IPS-NIHi7 (cell line): ENCODE measurements around the gene RELN.

Source experiments
- DNase-seq: peaks from one replicate; pipeline ENCODE4 v3.0.0; 2012; ENCODE audit warnings: mixed read lengths; ENCODE audit errors: extremely low spot score

Gene RELN

DNA sequence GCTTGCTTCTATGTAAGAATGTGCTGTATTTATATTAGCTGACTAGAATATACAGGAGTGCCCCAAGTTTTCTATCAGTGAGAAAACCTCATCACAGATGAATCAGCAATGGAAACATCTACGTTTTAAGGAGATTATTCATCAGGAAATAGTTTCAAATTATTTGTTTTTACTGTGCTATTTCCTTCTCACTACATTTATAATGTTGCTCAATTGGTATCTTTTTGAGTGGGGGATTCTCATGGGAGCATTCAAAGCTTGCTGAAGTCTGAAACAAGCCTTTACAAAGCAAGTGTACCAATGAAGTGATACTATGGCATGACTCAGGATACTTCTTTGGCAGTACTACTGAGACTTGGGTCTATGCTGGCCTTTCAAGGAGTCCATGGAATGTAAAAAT, 352.4 kb downstream of the RELN start:
- DNase-seq, result no peak

DNA sequence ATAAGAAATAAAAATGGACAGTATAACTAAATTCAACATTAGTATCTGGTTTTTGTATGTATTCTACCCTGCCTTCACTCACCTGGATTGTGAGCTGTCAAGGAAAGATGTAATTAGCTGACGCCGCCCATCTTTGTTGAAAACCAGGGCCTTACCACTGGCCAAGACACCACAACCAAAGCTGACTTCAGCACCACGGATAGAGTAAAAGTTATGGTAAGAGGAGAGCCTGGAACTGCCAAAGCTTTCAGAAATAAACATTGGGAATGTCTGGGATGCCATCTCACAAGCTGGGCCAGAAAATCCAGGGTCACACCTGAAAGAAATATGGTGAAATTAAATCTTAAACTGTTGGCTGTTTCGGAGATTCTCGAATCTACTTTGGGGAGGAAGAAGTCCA, 353.3 kb downstream of the RELN start:
- DNase-seq, result peak; percentile 47

DNA sequence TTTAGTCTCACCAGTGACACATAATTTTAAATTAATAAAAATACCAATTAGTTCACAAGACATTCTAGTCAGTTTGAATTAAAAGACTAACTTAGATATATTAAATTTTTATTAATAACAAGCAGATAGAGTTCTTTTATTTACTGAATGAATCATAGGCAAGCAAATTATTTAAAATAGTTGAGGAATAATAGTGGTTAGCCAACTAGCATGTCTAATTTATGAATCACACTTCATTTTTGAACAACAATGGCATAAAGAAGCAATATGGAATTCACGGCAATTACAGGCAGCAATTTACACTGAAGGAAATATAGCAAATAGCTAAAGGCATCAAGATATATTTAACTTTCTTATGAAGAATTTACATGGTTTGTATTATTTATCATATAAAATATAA, 356.5 kb downstream of the RELN start:
- no peak for DNase-seq

DNA sequence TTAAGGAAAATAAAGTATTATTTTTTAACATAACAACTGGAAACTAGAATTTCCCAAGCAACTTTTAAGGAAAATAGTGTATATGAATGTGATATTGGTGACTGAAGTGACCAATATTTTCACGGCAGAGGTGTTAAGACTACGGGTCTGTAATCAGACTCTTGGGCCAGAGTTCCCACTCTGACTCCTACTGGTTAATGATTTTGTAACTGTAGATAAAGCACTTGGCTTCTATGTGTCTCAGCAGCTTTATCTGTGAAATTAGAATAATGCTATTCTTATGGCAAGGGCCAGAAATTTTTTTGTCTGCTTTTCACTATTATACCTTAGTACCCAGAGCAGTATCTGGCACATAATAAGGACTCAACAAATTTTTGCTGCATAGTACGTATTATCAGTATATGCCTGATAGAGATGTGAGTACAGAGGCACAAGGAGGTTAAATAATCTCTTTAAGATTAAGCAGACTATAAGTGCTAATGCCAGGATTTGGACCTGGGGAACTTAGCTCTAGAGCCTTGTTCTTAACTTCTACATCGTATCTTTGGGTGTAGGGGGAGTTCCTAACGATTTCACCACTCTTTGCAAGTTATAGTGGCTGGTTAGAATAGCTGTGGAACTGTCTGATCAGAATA, 357.3 kb downstream of the RELN start:
- DNase-seq, result no peak

DNA sequence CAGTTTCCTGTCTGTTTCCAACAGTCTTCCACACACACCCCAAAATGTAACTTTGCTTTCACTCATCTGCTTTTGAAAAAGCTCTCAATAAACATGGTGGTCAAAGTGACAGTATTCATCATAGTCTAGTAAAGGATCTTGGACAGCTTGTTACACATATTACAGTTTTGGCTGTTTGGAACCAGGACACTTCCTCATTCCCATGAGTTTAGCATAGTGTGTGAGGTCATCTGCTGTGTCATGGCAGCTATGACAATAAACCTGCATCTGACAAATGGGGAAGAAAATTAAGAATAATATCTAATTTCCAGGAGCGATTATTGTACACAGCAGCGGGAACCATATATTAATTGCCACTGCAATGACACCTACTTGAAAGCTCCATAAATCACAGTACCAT, 359.1 kb downstream of the RELN start:
- DNase-seq, result no peak

DNA sequence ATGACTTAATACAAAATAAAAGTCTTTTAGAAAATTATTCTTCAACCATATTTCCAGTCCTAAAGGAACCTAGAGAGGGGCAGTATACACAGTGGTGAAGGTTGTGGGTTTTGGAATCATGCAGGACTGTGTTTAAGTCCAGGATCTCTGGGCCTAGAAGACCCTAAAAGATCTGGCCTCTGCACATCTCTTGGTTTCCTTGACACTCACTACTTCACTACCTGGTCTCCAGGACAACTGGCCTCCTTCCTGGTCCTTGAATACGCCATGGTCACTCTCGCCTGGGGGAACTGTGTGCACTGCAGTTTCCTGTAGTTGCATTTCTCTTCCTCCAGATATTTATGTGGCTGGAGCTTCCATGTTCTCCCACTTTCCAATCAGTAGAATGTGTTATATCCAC, 360.7 kb downstream of the RELN start:
- DNase-seq, result no peak

DNA sequence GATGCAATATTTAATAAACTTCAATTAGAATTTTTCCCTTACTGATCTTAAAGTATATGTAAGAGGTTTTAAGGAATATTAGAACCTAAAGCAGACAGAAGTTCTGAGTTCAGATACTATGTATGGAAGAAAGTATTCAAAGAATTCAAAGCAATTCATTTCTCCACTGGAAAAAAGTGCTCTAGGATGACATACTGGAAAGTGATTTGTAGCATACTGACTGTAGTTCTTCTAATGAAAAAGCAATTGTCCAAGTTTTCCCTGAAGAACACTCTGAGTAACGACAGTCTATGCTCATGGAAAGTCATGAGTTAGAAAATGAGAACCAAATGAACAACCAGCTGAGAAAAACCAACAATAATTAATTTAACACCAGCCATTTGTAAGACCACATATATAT, 362.7 kb downstream of the RELN start:
- no peak for DNase-seq

DNA sequence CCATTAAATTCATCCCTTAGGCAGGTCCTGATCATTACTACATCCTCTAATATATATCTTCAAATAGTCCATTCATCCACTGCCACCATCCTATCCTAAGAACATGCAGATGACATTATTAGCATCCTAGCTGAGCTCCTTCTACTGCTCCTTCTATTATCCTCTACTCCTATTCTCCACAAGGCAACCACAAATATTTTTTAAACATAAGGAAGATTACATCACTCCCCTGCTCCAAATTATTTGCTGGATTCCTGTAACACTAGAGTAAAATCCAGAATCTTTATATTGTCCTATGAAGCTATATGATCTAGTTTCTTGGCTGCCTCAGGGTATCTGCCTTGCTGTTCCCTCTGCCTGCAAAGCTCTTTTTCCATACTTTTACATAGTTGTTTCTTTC, 367.2 kb downstream of the RELN start:
- no peak for DNase-seq

DNA sequence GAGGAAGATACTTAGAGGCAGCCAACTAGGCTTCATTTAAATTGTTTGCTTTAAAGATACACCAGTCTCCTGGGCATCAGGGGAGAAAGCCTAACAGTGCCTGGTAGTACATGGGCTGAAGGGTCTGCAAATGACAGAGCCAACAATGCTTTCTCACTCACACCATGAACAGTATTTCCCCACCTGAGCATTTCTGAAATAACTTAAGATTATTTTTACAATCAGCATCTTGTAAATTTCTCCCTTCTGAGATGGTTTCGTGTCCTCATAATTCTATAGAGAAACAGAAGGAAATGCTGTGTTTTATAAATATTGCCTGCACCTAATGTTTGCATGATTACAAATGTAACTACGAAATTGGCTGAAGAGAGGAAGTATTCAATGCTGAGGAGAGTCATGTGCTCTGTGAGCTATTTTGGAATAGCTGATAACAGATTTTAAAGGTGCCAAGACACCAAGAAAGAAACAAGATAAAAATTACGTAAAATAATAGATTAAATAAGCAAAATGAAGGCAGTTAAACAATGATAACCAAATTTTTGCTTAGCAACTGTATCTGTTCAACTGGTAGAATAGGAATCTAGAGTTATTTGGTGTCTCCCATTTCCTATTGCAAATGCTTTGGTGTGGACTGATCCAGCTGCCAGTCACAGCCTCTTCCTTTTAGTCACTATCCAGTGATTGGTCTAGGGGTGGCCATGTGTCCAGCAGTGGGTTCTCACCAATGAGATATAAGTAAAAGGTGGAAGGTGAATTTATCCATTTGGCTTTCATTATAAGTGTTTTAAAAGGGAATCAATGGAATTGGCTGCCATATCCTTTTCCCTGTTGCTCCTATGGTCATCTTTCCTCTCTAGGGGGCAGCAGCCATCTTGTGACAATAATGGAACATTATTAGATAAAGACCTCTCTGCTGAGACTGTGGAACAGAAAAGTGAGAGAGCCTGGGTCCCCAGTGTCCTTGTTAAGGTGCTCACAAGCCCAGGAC, 375.5 kb downstream of the RELN start:
- DNase-seq, result peak; percentile 20

DNA sequence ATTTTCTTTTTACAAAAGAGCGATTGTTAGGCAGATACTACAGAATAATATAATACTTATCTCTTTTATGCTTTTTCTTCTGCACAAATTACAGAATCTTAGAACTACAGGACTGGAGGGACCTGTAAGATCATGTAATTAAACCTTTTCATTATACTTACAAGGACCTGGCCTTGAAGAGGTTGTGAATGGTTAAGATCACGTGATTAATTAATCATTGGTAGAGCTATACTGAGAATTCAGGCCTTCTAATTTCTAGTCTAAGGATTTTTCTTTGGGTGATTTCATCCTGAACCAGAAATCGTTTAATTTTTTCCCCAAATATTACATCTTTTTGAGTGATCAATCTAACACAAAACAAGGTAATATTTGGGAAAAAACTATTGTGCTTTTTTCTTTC, 379.7 kb downstream of the RELN start:
- no peak for DNase-seq

DNA sequence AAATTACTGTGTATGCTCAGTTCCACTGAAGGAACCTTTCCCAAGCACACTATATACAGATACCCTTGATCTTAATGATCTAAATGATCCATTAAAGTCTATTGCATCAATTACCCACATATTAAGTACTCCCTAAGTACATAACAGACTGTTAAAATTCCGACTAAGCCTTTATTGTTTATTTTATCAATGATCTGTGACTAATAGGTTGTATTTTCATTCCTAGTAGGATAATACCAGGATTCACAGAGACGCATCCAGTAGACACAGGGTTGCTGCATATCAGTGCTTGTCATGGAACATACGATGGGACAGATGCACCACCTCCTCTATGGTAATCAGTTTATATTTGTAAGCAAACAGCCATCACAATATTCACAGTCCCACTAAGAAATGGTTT, 383.8 kb downstream of the RELN start:
- DNase-seq, result no peak

DNA sequence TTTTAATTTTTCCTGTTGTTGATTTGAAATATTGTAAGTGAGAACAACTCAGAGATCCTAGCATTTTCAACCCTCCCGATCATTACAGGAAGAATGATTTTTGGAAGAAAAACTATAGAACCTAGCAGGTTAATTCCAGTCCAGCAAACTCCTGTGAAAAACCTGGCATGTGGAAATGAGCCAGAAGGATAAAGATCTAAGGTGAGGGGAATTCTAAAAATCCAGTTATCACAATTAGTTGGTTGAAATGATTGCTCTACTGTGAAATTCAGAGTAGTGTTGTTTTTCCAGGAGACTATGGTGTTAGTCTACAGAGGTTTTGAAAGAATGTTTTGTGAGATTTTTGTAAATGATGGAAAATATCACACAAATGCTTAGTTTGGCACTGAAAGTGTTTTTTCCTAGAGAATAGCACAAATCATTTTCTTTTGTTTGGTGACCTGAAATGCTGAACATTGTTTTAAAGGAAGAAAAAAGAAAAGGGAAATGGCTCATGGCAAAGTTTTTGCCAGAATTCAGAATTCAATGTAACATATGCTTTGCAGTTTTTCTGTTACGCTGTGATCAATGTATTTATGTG, 391.0 kb downstream of the RELN start:
- DNase-seq, result no peak

DNA sequence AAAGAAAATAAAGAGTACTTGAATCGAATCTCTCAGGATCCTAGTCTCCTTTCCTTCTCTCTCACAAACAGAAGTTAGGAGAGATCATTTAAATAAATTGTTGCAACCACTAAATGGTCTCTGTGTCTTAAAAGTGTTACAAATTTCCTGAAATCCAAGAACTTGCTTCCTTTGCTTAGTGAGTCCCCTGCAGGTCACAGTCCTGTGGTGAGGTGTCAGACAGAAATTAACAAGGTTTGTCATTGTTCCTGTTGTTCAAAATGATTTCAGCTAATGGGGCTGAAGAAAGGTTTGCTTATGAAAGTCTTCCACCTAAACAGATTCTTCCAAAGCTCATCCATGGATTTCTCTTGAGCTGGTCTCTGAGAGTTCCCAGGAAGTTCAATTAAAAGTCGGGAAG, 391.9 kb downstream of the RELN start:
- DNase-seq, result no peak

DNA sequence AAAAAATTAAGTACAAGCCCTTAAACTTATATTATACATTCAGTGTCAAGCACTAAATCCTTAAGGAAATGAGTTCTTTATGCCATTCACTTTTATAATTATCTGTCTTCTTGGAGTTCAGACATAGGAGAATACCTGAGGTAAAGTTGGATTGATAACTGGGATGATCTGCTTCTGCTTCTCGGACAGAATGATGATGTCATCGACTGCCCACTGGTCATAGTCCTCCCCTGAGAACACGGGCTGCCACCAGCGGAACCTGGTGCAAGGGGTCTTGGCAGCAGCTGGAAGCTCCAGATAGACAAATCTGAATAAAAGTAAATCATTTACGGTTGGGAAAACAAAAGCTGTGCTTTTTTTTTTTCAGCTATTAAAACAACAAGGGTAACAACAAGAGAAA, 395.3 kb downstream of the RELN start:
- DNase-seq, result no peak

DNA sequence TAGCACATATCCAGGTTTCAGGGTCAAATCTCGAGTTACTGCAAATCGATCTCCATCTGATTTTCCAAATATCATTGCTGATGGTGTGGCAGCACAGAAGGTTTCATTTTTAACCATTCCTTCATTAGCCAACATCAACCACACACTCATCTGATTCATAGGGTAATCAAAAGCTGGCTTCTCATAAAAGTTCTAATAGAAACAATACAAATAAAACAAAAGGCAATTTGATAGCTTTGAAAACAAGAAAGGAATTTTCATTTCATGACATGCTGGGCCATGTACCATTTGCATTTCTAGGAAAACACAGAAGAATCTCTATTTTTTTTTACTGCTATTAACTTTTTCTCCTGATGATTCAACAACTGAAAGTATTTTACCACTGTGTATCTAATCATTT, 395.8 kb downstream of the RELN start:
- DNase-seq, result no peak

DNA sequence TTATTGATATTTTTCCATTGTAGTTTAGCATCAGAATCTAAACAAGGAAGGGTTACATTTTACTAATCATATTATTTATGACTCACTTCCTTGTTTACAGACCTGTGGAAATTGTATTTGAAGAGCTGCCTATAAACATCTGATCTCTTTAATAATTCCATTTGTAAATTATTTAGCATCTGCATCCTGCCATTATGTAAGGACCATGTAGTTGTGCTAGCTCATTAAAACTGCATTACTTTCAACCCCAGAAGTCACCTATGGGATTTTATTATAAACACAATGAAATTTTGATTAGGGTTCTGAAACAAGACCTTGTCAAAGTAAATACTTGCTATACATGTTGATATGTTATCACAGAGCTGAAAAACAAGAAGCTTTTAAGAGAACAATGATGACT, 396.6 kb downstream of the RELN start:
- DNase-seq, result no peak

DNA sequence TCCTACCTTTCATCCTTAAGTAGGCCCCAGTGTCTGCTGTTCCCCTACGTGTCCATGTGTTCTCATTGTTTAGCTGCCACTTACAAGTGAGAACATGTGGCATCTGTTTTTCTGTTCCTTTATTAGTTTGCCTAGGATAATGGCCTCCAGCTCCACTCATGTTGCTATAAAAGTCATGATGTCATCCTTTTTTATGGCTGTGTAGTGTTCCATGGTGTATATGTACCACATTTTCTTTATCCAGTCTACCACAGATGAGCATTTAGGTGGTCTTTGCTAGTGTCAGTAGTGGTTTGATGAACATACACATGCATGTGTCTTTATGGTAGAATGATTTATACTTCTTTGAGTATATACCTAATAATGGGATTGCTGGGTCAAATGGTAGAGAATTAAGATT, 397.3 kb downstream of the RELN start:
- no peak for DNase-seq

DNA sequence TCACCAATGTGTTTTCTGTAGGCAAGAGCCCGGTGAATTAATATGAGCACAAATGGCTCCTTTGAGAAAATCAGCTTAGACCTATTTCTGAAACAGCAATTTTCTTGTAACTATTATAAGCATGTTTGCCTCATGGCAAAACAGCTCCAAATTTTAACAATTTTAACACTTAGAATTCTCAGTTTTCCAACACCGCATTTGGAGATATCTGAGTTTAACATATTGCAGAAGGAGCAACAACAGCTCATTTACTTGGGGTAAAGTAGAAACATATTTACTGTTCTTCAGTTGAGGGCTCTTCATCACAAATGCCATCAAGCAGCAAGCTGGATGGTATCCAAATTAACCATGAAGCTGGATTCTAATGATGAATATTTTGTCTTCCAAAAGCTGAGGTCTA, 409.4 kb downstream of the RELN start:
- no peak for DNase-seq

DNA sequence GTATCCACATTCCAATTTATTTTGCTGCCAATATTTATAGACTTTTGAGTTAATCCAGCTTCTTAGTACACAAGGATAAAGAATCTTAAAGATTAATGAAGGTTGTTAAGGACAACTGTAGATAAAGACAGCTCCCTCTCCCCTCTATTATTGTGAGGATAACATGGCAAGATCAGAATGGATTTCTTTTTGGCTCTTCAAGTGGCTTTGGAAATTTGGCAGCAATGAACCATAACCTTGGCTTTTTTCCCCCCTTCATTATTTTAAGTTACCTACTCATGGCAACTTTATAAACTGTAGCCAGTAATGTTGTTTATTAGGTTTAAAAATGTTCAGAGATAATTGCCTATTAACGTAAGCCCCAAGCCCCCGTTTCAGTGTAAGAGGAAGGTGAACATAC, 412.4 kb downstream of the RELN start:
- DNase-seq, result no peak

DNA sequence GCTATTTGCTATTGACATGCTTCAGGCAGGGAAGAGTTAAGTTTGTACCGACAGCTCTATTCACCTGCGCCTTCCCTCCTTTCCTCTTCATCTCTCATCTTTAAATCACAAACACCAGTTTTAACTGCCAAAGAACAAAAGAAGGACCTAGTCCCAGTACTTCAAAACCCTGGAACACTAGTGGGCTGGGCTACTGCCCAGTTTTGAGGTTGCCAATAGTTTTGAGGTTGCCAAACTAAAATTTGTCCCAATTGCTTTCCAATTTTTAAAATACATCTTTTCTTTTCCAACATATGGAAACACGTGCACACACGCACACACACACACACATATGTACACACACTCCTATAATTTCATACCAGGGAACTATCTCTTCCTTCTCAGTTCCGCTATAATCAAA, 412.8 kb downstream of the RELN start:
- DNase-seq, result no peak

DNA sequence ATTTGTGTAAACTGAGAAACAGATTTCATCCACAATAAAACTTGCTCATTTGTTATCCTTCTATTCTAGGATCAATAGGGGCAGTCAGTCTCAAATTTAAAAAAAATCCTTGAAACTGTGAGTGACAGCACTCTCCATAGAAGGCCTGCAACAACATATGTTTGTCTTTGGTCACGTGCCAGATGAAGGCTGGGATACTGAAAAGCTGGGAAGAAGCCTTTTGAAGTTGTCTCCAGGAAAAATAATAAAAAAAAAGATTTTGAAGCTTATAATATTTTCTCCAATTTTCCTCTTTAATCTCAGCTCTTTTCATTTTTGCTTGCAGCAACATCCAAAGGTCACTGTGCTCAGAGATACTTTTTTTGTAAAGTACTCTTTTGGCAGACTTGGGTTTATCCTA, 414.9 kb downstream of the RELN start:
- DNase-seq, result no peak

DNA sequence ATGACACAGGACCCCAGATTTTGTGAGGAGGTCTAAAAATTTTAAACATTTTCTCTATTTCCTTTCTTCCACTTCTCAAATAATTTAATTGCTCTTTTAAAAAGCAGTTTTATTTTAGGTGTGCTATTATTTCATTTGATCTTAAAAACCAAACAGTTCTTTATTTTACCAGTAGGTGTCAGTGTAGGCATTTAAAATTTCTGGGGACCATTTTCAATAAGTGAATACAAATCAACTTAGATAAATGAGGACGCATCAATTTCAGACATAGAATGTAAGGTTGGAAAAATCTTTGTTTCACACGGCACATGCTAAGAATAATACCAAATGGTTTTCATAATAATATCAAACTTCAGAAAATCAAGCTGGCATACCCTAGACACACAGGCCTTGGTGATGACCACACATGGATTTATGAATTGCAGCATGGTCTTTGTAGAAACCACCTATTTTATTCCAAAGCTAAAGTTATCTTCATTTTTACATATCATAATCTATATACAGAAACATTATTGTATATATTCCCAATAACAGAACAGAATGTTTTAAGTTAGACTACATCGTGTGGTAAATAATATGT, 415.9 kb downstream of the RELN start:
- no peak for DNase-seq

DNA sequence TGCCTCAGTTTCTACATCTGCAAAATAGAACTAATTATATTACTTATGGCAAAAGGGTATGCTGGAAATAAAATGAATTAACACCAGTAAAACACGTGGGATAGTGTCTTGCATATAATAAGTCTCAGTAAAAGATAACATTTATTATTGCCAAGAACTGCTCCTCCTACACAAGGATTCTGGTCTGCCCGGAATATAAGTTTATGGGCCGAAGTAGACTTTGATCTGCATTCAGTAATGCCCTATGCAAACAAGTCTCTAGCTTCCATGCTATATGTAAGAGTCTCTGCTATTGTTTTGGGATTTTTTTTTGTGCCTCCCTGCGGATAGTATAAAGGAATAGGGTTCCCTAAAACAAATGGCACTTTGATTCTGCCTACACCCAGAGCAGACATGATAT, 417.9 kb downstream of the RELN start:
- no peak for DNase-seq
